Body of pancreas (tissue), 4 donors: ENCODE measurements around the gene RABGAP1.

ENCODE experiments used
- CTCF ChIP-seq, 7 experiments: fragments of 450-650 bp in 4 of 7; fragments of 200-600 bp in 3 of 7; sonication (generic) in 3 of 7; IDR thresholded peaks; one replicate each; pipeline ENCODE4 v1.5.1; 2016 to 2019; ENCODE audit warnings: antibody characterized with exemption in 7 of 7
- POLR2A ChIP-seq, 3 donors: fragments of 450-650 bp; IDR thresholded peaks; one replicate each; pipeline ENCODE4 v1.6.1; 2016; ENCODE audit warnings: antibody characterized with exemption in 3 of 3, mild to moderate bottlenecking in 2 of 3

- TF ChIP-seq CTCF (IDR thresholded peaks at IDR 0.05) (no peak), POLR2A (IDR thresholded peaks at IDR 0.05) (no peak)
Observed at GRCh38 chr9:123098096-123098459, 157.3 kb downstream of the RABGAP1 start.
